ENCODE results near the gene PSMG3.
A peak's percentile ranks its signal among the peaks of the same experiment; 100 is the strongest.

The PSMG3 gene, protein sequence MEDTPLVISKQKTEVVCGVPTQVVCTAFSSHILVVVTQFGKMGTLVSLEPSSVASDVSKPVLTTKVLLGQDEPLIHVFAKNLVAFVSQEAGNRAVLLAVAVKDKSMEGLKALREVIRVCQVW

GRCh38 chr7:1569833-1570632 lies at the start of gene PSMG3:
Gene PSMG3, minus strand, starts transcription at chr7:1570032. Its CDS starts 693 bp downstream, at chr7:1569339.
- H3K27ac ChIP-seq: peak within 1 kb of the TSS; percentile 95
- H4K20me1 ChIP-seq: no peaks in the 10 kb centered on the region
- H3K36me3 ChIP-seq: 0 out of 2 replicates have a peak, but pooled peaks cover 2% of the 10 kb centered on the region
- no peaks in the 10 kb centered on the region for H3K9me3 ChIP-seq
- TF ChIP-seq Cebpa-rat (IDR thresholded peaks at IDR 0.05): no peak
- no peaks in the 10 kb centered on the region for H3K27me3 ChIP-seq
- H3K4me3 ChIP-seq: peak within 1 kb of the TSS; percentile 87
- H3K9ac ChIP-seq: peak within 1 kb of the TSS; percentile 94
- peaks cover 71% of the 10 kb centered on the region for H3K4me1 ChIP-seq
- H3K4me2 ChIP-seq: peak within 1 kb of the TSS; percentile 87

DNA sequence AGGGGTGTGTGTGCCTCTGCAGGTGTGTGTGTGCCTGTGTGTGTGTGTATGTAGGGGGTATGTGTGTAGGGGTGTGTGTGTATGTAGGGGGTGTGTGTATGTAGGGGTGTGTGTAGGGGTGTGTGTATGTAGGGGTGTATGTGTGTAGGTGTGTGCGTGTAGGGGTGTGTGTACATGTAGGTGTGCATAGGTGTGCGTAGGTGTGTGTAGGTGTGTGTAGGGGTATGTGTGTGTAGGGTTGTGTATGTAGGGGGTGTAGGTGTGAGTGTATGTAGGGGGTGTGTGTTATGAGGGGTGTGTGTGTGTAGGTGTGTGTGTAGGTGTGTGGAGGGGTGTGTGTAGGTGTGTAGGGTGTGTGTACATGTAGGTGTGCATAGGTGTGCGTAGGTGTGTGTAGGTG lies 48.6 kb upstream of the PSMG3 start:
- Histone ChIP-seq H3K4me1 (peaks cover 6% of the 10 kb centered on the region), H3K27me3 (no peaks in the 10 kb centered on the region), H3K9ac (no peak overlapping the region), H3K27ac (no peak overlapping the region), H3K9me3 (peaks cover 6% of the 10 kb centered on the region; the same call in 1 of the 2 replicates), H4K20me1 (no peaks in the 10 kb centered on the region), H3K36me3 (no peaks in the 10 kb centered on the region), H3K4me3 (no peak overlapping the region), H3K4me2 (no peak overlapping the region)
- TF ChIP-seq Cebpa-rat (IDR thresholded peaks at IDR 0.05): no peak

- H3K4me2 ChIP-seq: no peak overlapping the region
- no peaks in the 10 kb centered on the region for H4K20me1 ChIP-seq
- peaks cover 6% of the 10 kb centered on the region for H3K4me1 ChIP-seq
- H3K9me3 ChIP-seq: peaks cover 6% of the 10 kb centered on the region; the same call in 1 of the 2 replicates
- H3K9ac ChIP-seq: no peak overlapping the region
- H3K27ac ChIP-seq: no peak overlapping the region
- no peaks in the 10 kb centered on the region for H3K27me3 ChIP-seq
- H3K36me3 ChIP-seq: no peaks in the 10 kb centered on the region
- H3K4me3 ChIP-seq: no peak overlapping the region
- no peak for TF ChIP-seq Cebpa-rat (IDR thresholded peaks at IDR 0.05)
Measured at GRCh38 chr7:1617957-1618356, 48.1 kb upstream of the PSMG3 start.

GRCh38 chr7:1616741-1617140 lies 46.9 kb upstream of the PSMG3 start:
- Histone ChIP-seq H3K4me3 (no peak overlapping the region), H3K27me3 (no peaks in the 10 kb centered on the region), H3K9ac (no peak overlapping the region), H3K9me3 (peaks cover 6% of the 10 kb centered on the region; the same call in 1 of the 2 replicates), H3K27ac (no peak overlapping the region), H3K4me1 (no peaks in the 10 kb centered on the region), H3K36me3 (no peaks in the 10 kb centered on the region), H4K20me1 (no peaks in the 10 kb centered on the region), H3K4me2 (no peak overlapping the region)
- TF ChIP-seq Cebpa-rat (IDR thresholded peaks at IDR 0.05): no peak

DNA sequence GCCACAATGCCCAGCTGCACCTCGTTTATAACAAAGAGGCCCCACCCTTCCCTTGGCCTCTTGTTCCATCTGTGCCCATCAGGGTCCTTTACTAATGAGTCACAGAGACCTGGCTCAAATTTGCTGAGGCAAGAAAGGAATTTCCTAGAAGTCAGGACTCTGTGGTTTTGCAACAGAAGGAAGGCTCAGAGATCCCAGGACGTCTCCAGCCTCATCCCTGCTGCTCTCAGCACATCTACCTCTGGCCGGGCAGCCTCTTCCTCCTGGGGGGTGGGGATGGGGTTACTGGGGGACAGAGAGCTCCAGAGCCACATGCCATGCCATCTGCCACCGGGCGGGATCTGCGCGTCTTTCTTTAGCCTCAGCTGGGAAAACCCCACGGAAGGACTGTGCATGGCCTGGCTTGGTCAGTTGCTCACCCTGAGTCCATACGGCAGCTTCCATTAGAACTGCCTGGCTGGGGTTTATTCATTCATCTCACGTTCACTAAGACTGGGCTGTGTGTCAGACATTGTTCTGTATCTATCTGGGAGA lies 41.9 kb upstream of the PSMG3 start:
- no peaks in the 10 kb centered on the region for H3K36me3 ChIP-seq
- H3K27ac ChIP-seq: no peak overlapping the region
- no peak for TF ChIP-seq Cebpa-rat (IDR thresholded peaks at IDR 0.05)
- H4K20me1 ChIP-seq: no peaks in the 10 kb centered on the region
- no peak overlapping the region for H3K4me2 ChIP-seq
- H3K9me3 ChIP-seq: no peaks in the 10 kb centered on the region
- no peak overlapping the region for H3K9ac ChIP-seq
- no peaks in the 10 kb centered on the region for H3K27me3 ChIP-seq
- H3K4me3 ChIP-seq: no peak overlapping the region
- H3K4me1 ChIP-seq: peaks cover 31% of the 10 kb centered on the region

DNA sequence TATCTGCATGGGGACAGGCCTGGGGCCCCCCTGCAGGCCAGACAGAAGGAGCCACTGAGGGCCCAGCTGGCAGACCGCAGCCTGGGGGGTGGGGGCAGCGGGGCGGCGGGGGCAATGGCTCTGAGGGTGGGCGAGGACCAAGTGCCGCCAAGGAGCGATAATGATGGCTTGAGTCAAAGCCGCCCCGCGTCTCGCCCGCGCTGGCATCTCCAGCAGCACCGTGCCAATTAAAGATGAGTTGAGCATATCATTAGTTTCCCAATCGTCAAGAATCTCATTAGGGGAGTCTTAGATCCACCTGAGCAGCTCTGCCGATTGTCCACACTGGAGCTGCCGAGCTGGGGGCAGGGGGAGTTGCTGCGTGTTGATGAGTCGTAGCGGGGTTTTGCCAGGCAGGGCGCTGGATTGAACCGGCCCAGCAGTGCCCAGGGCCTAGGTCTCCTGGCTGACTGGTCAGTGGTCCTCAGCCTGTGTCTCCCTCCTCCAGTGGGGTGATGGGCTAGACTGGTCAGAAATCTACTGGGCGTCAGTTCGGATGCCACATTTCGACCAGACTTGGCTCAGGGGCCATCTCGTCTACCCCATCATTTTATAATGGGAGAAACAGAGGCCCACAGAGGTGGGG lies 41.0 kb upstream of the PSMG3 start:
- no peaks in the 10 kb centered on the region for H3K9me3 ChIP-seq
- H3K4me2 ChIP-seq: no peak overlapping the region
- no peaks in the 10 kb centered on the region for H3K27me3 ChIP-seq

DNA sequence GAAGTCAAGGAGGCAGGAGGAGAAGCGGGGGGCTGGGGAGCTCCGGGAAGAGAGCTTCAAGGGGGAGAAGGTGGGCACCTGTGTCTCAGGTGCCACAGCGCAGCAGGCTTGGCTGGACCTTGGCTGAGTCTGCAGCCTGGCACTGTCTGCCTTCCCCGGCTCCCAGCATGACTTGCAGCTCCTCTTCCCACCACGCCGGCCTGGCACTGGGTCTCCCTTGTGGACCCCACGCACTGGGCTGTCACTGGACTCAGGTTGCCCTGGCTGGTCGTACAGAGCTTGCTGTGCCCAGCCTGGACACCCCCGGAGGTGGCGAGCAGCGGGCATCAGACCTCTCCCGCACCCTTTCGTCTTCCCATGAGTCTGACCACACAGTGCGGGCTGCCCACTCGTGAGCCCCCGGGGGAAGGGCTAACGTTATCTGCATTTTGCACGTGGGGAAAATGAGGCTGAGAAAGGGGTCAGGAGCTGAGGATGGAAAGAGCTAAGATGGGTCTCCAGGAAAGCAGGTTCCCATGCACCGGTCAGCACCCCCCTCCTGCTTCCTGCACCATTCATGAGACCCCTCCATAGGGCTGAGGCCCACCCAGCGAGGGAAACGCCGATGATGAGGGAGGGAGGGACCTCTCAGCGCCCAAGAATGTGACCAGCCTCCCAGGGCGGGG lies 40.3 kb upstream of the PSMG3 start:
- H3K36me3 ChIP-seq: no peaks in the 10 kb centered on the region
- H4K20me1 ChIP-seq: no peaks in the 10 kb centered on the region
- H3K4me3 ChIP-seq: no peak overlapping the region
- H3K27me3 ChIP-seq: no peaks in the 10 kb centered on the region
- H3K4me2 ChIP-seq: 0 out of 2 replicates have a peak overlapping the region, but pooled peaks have one; percentile 53
- no peak overlapping the region for H3K27ac ChIP-seq
- no peaks in the 10 kb centered on the region for H3K9me3 ChIP-seq
- peaks cover 43% of the 10 kb centered on the region for H3K4me1 ChIP-seq
- H3K9ac ChIP-seq: no peak overlapping the region
- TF ChIP-seq Cebpa-rat (IDR thresholded peaks at IDR 0.05): no peak

More for the DNA sequence above, 41.0 kb upstream of the PSMG3 start:
- H3K9ac ChIP-seq: no peak overlapping the region
- peaks cover 37% of the 10 kb centered on the region for H3K4me1 ChIP-seq
- H4K20me1 ChIP-seq: no peaks in the 10 kb centered on the region
- no peak overlapping the region for H3K27ac ChIP-seq
- TF ChIP-seq Cebpa-rat (IDR thresholded peaks at IDR 0.05): no peak
- H3K36me3 ChIP-seq: no peaks in the 10 kb centered on the region
- no peak overlapping the region for H3K4me3 ChIP-seq

GRCh38 chr7:1609023-1609422 lies 39.2 kb upstream of the PSMG3 start:
- Histone ChIP-seq H3K9ac (no peak overlapping the region), H3K9me3 (no peaks in the 10 kb centered on the region), H3K4me2 (peak overlapping the region; percentile 53), H4K20me1 (no peaks in the 10 kb centered on the region), H3K4me3 (no peak overlapping the region), H3K36me3 (no peaks in the 10 kb centered on the region), H3K27ac (no peak overlapping the region), H3K4me1 (peaks cover 55% of the 10 kb centered on the region), H3K27me3 (no peaks in the 10 kb centered on the region)
- no peak for TF ChIP-seq Cebpa-rat (IDR thresholded peaks at IDR 0.05)

GRCh38 chr7:1608318-1608717 lies 38.5 kb upstream of the PSMG3 start:
- Histone ChIP-seq H3K9me3 (no peaks in the 10 kb centered on the region), H4K20me1 (no peaks in the 10 kb centered on the region), H3K4me1 (peaks cover 62% of the 10 kb centered on the region), H3K27ac (no peak overlapping the region), H3K4me2 (peak overlapping the region; percentile 53), H3K4me3 (no peak overlapping the region), H3K27me3 (no peaks in the 10 kb centered on the region), H3K9ac (no peak overlapping the region), H3K36me3 (no peaks in the 10 kb centered on the region)
- no peak for TF ChIP-seq Cebpa-rat (IDR thresholded peaks at IDR 0.05)

Measured in BLaER1 (cell line).